Adrenal gland (tissue), 12 donors: Measurements from ENCODE around the gene MARS1. TPM values are rescaled to one million over a fixed set of nuclear protein-coding genes. Genes with fewer than 3 reads are reported as not detected.
"Not testable (repeated sequence)": the region's sequence is repeated elsewhere in the genome, so short reads cannot be mapped to it uniquely, and the experiment has no call there.

ENCODE experiments used
- DNase-seq, 7 donors: peaks; one replicate each; pipeline ENCODE4 v3.0.0-alpha.2; 2019 to 2020
- H3K27ac ChIP-seq, 5 donors: fragments of 200-600 bp; sonication (generic) in 4 of 5; 1 replicate in 3 of 5; 2 replicates in 2 of 5; pipeline versions ENCODE4 v1.5.1 to v1.8.0; 2016 to 2020; ENCODE audit warnings: mild to moderate bottlenecking in 1 of 5
- H3K27me3 ChIP-seq: fragments of 200-600 bp; 2 replicates; pipeline ENCODE4 v1.8.0; 2021
- H3K36me3 ChIP-seq, 2 donors: fragments of 200-600 bp; replicated peaks in 1 of 2; 1 replicate in 1 of 2; 2 replicates in 1 of 2; pipeline versions ENCODE4 v1.5.1 to v1.8.0; 2018 to 2022
- H3K4me1 ChIP-seq, 2 donors: fragments of 200-600 bp; replicated peaks in 1 of 2; 1 replicate in 1 of 2; 2 replicates in 1 of 2; pipeline versions ENCODE4 v1.5.1 to v1.8.0; 2018 to 2021
- H3K4me3 ChIP-seq, 4 donors: fragments of 200-600 bp; sonication (generic) in 3 of 4; one replicate each; pipeline ENCODE4 v1.5.1; 2016 to 2018
- H3K9me3 ChIP-seq, 3 donors: fragments of 200-600 bp; sonication (generic) in 1 of 3; replicated peaks in 1 of 3; 1 replicate in 2 of 3; 2 replicates in 1 of 3; pipeline versions ENCODE4 v1.5.1 to v1.8.0; 2016 to 2021
- POLR2A ChIP-seq, 2 donors: fragments of 450-650 bp; IDR thresholded peaks; one replicate each; pipeline ENCODE4 v1.6.1; 2017; ENCODE audit warnings: antibody characterized with exemption in 2 of 2, mild to moderate bottlenecking in 2 of 2, moderate library complexity in 1 of 2
- WGBS, 4 donors: extraction: QIAGEN DNeasy Blood & Tissue Kit in 2 of 4; methylation state at CpG; one replicate each; pipeline versions ENCODE4 v1.1.5 to v1.1.7; 2013 to 2017; 5-methylcytosine and 5-hydroxymethylcytosine counted together
- intact Hi-C, 2 donors: fragments of 100-400 bp; cut with DNase I; formaldehyde crosslinking; loops; one replicate each; pipeline versions ENCODE4 v1.14.1 to v1.15.0; 2022 to 2023
- polyA plus RNA-seq, 3 donors: library from polyadenylated mRNA; stranded (reverse); fragments of 200-250 nt in 2 of 3; fragments of 350-450 nt in 1 of 3; fragmentation: Illumina TruSeq in 1 of 3; extraction: RNeasy Lipid Tissue Mini Kit (QIAGEN cat#74804) in 1 of 3; gene quantifications; one replicate each; pipeline ENCODE4 v1.2.3, GENCODE V29; 2013 to 2014
- total RNA-seq, 9 donors: library from RNA; depleted of rRNA in 4 of 9; stranded (reverse); fragments of >200 nt in 4 of 9; fragments of 120-200 nt in 1 of 9; fragmentation: NEBNext Ultra II Directional in 1 of 9; extraction: Animal tissue kit (Norgen Biotek cat#: 25700) in 1 of 9; gene quantifications; one replicate each; pipeline versions ENCODE4 v1.1.0 to v1.2.4, GENCODE V29; 2013 to 2023
- TF ChIP-seq, protein P1 (sequence below), 6 experiments: fragments of 450-650 bp in 4 of 6; fragments of 200-600 bp in 2 of 6; sonication (generic) in 1 of 6; IDR thresholded peaks; 1 replicate in 5 of 6; 2 replicates in 1 of 6; pipeline versions ENCODE4 v1.5.1 to v1.8.0; 2016 to 2021; ENCODE audit warnings: antibody characterized with exemption in 6 of 6, mild to moderate bottlenecking in 2 of 6, moderate library complexity in 1 of 6
- donor health status: healthy with polysubstance abuse.
- donor health status: Bipolar disorder and iron deficiency.
- donor health status: DM: yes; HTN: yes; CAD: no.
- donor health status: DM: no; HTN: no; CAD: no.
- donor health status: DM: no; HTN: no; CAD: no.
- donor health status: DM: yes; HTN: yes; CAD: no.

The MARS1 gene
- total and polyA plus RNA-seq, 12 donors: 38.3 to 210 (median 135) TPM

DNA sequence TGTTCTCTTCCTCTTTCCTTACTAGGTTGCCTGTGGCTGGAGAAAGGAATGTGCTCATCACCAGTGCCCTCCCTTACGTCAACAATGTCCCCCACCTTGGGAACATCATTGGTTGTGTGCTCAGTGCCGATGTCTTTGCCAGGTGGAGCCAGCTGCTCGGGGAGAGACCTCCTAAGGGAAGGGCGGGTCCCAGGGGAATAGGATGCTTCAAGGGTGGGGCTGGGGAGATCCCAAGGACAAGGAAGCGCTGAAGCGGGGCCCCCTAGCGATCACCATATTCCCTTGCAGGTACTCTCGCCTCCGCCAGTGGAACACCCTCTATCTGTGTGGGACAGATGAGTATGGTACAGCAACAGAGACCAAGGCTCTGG, 10.2 kb downstream of the MARS1 start:
- H3K9me3 ChIP-seq: no peaks in the 10 kb centered on the region
- H3K27ac ChIP-seq: no peak overlapping the region
- intact Hi-C loops: no loop called here
- DNase-seq: no peak
- no peaks in the 10 kb centered on the region for H3K4me1 ChIP-seq
- peaks cover 0 to 55% of the 10 kb centered on the region in 2 donors for H3K36me3 ChIP-seq
- H3K27me3 ChIP-seq: no peaks in the 10 kb centered on the region
- no peak overlapping the region for H3K4me3 ChIP-seq
- WGBS, 4 donors: 88 to 93% (median 90%) methylated on average over 5 to 9 of the region's 9 CpGs
- no peak for TF ChIP-seq POLR2A (IDR thresholded peaks at IDR 0.05)
- TF ChIP-seq, protein P1, sequence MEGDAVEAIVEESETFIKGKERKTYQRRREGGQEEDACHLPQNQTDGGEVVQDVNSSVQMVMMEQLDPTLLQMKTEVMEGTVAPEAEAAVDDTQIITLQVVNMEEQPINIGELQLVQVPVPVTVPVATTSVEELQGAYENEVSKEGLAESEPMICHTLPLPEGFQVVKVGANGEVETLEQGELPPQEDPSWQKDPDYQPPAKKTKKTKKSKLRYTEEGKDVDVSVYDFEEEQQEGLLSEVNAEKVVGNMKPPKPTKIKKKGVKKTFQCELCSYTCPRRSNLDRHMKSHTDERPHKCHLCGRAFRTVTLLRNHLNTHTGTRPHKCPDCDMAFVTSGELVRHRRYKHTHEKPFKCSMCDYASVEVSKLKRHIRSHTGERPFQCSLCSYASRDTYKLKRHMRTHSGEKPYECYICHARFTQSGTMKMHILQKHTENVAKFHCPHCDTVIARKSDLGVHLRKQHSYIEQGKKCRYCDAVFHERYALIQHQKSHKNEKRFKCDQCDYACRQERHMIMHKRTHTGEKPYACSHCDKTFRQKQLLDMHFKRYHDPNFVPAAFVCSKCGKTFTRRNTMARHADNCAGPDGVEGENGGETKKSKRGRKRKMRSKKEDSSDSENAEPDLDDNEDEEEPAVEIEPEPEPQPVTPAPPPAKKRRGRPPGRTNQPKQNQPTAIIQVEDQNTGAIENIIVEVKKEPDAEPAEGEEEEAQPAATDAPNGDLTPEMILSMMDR (IDR thresholded peaks at IDR 0.05): no peak

DNA sequence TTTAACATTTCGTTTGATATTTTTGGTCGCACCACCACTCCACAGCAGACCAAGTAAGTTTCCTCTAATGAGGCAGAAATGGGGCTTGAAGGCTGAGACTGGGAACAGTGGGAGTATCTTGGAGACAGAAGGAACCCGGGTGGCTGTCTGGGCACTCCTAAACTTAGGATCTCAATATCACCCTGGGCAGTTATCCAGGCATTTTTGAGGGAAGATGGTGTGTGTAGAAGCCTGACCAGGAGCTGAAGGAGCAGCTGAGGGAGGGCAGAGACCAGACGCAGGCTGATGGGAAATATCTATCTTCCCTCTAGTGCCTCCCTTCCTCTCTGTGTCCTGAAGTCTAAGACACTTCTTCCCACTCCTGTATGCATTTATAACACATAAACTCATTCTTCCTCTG, 10.7 kb downstream of the MARS1 start:
- Histone ChIP-seq H3K36me3 (peaks cover 0 to 59% of the 10 kb centered on the region in 2 donors), H3K27ac (no peak overlapping the region)
- TF ChIP-seq, protein P1 (IDR thresholded peaks at IDR 0.05): no peak
- TF ChIP-seq POLR2A (IDR thresholded peaks at IDR 0.05): no peak

DNA sequence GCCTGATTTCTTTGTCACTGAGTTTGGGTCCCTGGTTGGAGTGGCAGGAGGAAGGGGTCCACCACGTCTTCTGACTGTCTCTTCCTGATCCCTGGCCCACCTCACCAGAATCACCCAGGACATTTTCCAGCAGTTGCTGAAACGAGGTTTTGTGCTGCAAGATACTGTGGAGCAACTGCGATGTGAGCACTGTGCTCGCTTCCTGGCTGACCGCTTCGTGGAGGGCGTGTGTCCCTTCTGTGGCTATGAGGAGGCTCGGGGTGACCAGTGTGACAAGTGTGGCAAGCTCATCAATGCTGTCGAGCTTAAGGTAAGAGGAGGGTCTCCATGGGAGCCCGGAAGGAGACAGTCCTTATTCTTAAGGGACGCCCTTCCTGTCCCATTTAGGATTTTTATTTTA, 12.3 kb downstream of the MARS1 start:
- DNase-seq: no peak
- no peaks in the 10 kb centered on the region for H3K9me3 ChIP-seq
- 92 to 97% (median 95%) methylated on average over 9 to 11 of the region's 11 CpGs for WGBS, 4 donors
- no peak overlapping the region for H3K27ac ChIP-seq
- no peaks in the 10 kb centered on the region for H3K4me1 ChIP-seq
- peaks cover 0 to 73% of the 10 kb centered on the region in 2 donors for H3K36me3 ChIP-seq
- intact Hi-C loops: no loop called here
- no peak overlapping the region for H3K4me3 ChIP-seq
- no peaks in the 10 kb centered on the region for H3K27me3 ChIP-seq
- TF ChIP-seq POLR2A (IDR thresholded peaks at IDR 0.05): no peak
- TF ChIP-seq, protein P1 (IDR thresholded peaks at IDR 0.05): no peak

More for the DNA sequence above, 10.7 kb downstream of the MARS1 start:
- DNase-seq: no peak
- Histone ChIP-seq H3K9me3 (no peaks in the 10 kb centered on the region), H3K4me3 (no peak overlapping the region), H3K4me1 (no peaks in the 10 kb centered on the region), H3K27me3 (no peaks in the 10 kb centered on the region)
- 93 to 98% (median 95%) methylated on average over 4 of the region's 4 CpGs for WGBS, 4 donors
- intact Hi-C loops: no loop called here

DNA sequence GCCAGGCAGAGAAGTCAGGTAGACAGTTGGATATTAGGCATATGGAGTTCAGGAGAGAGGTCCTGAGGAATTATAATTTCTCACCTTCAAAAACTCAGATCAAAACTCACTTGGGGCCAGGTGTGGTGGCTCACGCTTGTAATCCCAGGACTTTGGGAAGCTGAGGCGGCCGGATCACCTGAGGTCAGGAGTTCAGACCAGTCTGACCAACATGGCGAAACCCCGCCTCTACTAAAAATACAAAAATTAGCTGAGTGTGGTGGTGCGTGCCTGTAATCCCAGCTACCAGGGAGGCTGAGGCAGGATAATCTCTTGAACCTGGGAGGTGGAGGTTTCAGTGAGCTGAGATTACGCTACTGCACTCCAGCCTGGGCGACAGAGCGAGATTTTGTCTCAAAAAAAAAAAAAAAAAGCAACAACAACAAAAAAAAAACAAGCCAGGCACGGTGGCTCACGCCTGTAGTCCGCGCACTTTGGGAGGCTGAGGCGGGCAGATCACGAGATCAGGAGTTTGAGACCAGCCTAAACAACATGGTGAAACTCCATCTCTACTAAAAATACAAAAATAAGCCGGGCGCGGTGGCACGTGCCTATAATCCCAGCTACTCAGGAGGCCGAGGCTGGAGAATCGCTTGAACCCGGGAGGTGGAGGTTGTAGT, 14.6 kb downstream of the MARS1 start:
- H3K4me1 ChIP-seq, intact Hi-C loops, DNase-seq, H3K9me3 ChIP-seq, H3K4me3 ChIP-seq, H3K27ac ChIP-seq, H3K27me3 ChIP-seq: not testable (repeated sequence)
- WGBS, 4 donors: 95 to 97% (median 97%) methylated on average over 21 to 22 of the region's 22 CpGs
- peaks cover 0 to 79% of the 10 kb centered on the region in 2 donors for H3K36me3 ChIP-seq

DNA sequence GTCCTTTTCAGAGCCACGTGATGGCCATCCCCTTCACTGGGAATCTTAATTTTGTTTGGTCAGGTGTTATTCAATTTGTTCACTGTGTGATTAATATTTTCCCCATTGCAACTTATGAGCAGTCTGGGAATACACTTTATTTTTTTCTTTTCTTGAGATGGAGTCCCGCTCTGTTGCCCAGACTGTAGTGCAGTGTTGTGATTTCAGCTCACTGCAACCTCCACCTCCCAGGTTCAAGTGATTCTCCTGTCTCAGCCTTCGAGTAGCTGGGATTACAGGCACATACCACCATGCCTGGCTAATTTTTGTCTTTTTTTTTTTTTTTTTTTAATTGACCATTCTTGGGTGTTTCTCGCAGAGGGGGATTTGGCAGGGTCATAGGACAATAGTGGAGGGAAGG, 18.7 kb downstream of the MARS1 start:
- H3K4me3 ChIP-seq, H3K4me1 ChIP-seq, H3K27ac ChIP-seq, H3K27me3 ChIP-seq, DNase-seq, H3K9me3 ChIP-seq, intact Hi-C loops: not testable (repeated sequence)
- peaks cover 0 to 68% of the 10 kb centered on the region in 2 donors for H3K36me3 ChIP-seq
- 80 to 96% (median 91%) methylated on average over 4 of the region's 4 CpGs for WGBS, 4 donors

DNA sequence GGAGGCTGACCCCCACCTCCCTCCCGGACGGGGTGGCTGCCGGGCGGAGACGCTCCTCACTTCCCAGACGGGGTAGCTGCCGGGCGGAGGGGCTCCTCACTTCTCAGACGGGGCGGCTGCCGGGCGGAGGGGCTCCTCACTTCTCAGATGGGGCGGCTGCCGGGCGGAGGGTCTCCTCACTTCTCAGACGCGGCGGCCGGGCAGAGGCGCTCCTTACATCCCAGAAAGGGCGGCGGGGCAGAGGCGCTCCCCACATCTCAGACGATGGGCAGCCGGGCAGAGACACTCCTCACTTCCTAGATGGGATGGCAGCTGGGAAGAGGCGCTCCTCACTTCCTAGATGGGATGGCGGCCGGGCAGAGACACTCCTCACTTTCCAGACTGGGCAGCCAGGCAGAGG, 19.9 kb downstream of the MARS1 start:
- 97 to 100% (median 99%) methylated on average over 2 to 17 of the region's 28 CpGs; no CpG with 5 or more reads in 1 of the 4 donors for WGBS, 4 donors
- H3K4me3 ChIP-seq, H3K27me3 ChIP-seq, H3K9me3 ChIP-seq, H3K4me1 ChIP-seq, intact Hi-C loops, DNase-seq, H3K27ac ChIP-seq: not testable (repeated sequence)
- peaks cover 0 to 71% of the 10 kb centered on the region in 2 donors for H3K36me3 ChIP-seq
